Measurements from ENCODE around the gene PAX2.

PAX2 gene

DNA sequence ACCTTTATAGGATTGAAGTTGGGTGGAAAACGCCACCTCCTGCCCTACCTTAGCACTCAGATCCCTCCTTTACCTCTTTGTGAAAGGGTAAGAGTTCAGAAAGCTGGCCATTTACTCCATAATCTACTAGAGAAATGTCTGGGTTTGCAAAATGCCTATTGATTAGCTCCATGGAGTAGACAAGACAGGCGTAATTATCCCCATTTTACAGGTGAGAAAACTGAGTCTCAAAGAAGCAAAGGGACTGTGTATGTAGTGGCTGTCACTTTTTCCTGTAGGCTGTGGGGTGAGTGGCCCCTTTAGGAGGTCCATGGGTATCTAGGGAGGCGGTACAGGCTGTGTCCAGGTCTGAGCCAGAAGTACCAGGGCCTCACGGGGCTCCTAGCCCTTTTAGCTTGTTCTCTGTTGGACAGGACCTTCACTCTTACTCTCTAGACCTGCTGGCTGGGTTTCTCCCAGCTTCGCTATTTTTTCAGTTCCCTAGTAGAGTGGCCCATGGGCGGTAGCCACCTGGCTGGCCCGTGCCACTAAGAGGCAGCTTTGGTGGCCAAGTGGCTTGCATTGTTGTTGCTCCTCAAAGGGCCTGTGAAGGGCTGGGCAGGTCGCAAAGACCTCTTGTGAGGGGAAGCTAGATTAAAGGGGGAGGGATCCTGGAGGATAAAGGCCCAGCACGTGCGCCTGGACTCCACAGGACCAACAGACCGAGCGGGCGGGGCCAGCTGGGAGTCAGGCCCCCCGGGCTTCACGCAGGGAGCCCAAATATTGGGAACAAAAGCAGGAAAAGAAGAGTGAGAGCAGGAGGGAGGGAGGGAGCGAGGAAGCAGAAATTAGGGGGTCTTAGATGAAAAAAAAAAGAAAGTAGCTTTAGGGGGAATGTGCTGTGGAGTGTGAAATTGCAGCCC is 4.7 kb upstream of the PAX2 start:
- no peak for DNase-seq

DNA sequence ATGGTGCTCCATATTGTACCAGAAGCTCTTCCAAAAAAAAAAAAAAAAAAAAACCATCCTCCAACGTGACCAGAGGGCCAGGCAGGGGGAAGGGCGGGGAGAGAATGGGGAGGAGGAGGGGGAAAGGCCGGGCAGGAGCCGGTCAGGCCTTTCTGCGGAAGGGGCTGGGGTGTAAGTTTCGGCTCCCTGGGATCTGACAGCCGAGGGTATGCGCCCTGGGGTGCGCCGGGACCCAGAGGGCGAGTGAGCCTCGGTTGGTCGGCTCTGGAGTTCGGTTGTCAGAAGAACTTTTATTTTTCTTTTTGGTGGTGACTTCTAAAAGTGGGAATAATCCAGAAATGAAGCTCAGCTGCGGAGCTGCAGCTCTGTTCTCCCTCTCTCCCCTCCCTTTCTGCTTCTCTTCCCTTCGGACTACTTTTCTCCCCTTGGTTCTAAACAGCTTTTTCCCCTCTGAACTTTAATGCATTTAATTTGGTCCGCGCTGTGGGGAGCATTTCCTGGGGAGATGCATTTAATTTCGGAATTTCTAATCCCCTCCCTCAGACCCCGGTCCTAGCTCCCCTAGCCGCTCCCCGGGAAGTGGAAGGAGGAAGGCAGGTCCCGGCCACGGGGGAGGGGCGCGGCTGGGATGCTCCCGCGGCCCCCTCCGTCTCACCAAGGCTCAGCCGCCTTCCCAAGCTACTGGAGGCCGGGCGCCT is 3.9 kb upstream of the PAX2 start:
- no peak for DNase-seq

DNA sequence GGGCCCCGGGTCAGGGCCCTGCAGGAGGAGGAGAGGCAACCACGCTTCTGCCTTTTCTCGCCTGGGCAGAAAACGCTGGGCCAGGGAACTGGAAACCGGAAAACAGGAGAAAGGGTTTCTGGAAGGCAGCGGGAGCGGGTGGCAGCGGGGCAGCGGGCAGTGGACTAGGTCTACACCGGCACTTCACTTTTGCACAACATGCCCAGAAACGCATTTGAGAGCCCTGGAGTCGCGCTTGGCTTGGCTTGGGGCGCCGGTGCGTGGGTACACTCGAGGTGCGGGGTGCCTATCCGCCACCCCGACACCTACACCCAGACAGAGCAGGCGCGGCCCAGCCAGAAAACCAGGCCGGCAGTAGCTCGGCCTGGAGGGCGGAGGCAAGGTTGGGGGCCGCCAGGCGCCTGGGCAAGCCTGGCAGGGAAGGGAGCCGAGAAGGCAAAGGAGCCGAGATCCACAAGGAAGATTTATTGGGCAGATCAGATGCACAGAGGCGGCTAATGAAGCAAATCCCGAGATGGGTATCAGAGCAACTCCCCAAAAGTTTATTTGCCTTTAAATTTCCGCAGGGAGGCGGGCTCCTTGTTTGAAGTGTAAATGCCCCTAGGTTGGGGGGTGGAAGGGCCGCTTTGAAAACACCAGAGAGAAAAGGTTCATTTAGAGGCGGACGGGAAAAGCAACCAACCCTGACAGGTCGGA is 3.2 kb upstream of the PAX2 start:
- DNase-seq: no peak

DNA sequence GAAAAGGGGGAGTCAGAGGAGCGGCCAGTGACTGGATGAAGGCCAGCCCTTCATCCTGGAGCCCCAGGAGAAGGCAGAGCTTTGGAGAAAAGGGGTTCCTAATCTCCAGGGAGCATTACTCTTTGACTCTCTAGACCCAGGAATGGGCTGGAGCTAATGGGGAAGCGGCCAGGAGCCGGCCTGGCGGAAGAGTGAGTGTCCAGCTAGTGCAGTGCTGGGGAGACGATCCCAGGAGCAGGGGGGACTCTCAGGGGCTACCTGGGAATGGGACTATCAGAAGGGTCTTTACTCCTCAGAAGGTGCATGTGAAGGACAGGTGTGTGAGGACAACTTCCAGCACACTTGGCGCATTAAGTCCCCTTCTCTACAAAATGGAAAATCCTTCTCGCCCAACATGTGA is 2.4 kb upstream of the PAX2 start:
- no peak for DNase-seq

DNA sequence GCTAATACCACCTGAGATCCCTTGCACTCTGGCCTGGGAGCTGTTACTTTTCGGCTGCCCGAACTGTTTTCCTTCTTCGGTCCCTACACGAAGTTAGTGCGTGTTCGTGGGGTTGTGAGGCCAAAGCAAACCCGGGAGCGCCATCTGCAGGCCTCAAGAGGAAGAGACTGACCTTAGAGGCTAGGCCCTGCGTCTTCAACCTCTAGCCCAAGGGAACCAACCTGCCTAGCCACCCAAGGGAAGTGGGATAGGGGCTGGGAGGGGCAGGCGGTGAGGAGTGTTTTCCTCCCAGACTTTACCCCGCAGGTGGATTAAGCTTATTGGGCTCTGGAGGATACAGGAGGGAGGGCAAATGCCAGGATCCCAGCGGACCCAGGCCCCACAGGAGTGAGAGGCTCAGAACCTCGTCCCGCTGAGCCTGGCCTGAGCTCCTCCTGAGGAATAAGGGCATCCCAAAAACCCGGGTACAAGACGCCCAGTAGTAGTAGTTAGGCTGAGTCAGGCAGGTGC is 1.7 kb upstream of the PAX2 start:
- peak; percentile 22 for DNase-seq

DNA sequence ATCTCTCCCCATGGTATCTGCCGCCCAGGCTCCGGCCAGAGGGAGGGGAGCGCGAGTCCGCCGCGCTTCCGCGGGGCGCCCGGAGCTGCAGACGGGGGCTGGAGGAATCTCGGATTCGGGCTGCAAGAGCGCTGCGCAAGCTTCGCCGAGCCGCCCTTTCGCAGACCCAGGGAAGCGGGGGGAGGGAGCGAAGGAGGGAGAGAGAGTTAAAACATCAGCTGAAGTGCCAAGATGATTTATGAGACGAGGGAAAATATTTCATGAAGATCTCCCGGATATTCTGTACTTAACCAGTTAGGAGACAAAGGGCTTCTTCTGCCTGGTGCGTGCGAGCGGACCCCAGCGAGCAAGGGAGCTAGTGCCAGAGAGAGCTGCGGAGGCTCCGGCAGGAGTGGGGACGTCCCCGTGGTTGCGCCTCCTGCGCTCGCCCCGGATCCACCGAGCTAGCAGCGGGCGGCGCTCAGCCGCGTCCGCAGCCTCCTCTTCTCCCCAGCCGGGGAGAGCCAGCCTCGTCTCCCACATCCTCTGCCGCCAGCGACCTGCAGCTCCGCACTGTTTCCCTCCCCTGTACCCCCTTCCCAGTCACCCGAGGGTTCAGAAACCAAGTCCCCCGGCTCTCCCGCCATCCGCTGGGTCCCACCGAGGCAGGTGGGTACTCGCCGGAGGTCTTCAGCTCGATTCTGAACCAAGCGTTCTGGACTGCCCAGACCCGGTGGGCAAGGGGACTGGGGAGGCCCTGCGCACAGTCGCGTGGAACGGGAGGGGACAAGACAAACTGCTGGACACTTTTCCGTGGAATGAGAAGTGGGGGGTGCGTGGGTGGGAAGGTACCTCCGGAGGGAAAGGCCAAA is 1.0 kb upstream of the PAX2 start:
- DNase-seq: peak; percentile 3

DNA sequence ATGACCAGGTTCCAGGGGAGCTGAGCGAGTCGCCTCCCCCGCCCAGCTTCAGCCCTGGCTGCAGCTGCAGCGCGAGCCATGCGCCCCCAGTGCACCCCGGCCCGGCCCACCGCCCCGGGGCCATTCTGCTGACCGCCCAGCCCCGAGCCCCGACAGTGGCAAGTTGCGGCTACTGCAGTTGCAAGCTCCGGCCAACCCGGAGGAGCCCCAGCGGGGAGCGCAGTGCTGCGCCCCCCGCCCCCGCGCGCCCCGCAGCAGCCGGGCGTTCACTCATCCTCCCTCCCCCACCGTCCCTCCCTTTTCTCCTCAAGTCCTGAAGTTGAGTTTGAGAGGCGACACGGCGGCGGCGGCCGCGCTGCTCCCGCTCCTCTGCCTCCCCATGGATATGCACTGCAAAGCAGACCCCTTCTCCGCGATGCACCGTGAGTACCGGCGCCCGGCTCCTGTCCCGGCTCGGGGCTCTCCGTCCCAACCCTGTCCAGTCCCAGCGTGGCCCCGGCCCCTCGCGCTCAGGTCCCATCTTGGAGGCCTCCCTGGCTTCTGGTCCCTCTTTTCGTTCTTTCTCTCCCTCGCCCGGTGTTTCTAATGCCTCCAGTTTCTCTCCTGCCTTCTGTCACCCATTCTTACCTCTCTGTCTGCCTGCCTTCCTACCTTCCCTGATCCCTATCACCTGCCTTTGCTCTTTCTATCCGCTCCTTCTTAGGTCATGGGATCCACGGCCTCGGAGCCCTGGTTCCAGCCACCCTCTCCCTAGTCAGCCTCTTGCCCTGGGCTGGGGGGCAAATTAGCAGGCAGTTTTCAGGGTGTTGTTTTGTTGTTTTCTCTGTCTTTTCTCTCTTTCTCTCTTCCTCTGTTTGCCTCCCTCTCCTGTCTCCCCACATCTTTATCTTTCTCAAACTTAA is 751 bp downstream of the PAX2 start:
- DNase-seq: no peak

DNA sequence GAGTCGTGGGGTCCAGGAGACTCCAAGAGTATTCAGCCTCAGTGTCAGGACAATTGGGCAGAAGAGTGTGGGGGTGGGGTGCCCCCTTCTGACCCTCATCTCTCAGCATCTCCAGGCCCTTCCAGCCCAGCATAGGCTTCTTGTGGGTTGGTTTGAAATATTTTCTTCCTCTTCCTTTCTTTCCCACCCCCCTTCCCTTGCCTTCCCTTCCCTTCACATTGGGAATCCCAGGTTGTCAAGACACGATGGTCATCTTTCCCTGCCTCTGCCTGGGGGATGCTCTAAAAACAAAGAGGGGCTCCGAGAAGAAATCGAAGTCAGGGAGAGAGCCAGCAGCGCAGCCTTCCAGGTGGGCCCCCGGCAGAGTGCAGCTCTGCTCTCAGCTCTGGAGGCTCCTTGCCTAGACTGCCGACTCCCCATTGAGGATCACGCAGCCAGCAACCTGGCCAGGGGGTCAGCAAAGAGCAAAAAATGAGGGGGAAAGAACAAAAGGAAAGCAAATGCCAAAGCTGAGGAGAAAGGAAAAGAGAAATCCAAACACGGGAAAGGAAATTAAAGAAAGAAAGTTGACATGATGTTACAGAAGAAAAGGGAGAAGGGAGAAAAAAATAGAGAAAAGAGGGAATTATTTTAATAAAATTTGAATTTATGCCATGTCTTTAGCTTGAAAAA is 1.5 kb downstream of the PAX2 start:
- no peak for DNase-seq

DNA sequence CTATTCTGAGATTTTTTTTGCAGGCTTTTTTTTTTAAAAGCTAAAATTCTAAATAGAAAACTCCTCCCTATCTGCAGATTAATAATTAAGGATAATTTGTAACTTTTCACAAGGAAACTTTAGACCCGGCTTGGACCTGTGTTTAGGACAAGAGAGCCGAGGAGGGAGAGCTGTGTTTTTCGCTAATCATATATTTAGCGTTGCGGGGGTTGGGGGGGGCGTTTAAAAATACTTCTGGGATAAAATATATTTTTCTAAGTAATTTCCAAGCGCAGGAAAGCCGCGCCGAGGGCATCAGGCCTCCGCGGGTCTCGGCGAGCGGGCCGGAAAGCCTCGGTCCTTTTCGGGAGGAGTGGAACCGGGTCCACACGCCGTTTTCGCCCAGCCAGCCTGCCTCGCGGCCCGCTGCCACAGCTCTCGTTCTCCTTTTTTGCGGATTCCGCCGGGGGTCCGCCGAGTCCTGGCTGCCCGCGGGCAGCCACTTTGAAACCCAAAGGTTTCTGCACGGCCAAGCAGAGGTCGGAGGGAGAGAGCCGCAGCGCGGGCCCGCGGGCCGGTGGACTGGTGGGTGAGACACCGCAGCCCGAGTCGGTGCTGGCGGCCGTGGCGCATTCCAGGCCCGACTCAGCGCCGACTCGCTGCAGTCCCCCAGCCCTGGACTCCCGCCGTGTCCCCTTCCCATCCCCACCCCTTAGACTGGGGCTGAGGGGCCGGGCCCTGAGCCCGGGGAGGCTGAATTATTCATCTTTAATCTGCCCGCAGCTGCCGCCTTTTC is 2.3 kb downstream of the PAX2 start:
- no peak for DNase-seq

DNA sequence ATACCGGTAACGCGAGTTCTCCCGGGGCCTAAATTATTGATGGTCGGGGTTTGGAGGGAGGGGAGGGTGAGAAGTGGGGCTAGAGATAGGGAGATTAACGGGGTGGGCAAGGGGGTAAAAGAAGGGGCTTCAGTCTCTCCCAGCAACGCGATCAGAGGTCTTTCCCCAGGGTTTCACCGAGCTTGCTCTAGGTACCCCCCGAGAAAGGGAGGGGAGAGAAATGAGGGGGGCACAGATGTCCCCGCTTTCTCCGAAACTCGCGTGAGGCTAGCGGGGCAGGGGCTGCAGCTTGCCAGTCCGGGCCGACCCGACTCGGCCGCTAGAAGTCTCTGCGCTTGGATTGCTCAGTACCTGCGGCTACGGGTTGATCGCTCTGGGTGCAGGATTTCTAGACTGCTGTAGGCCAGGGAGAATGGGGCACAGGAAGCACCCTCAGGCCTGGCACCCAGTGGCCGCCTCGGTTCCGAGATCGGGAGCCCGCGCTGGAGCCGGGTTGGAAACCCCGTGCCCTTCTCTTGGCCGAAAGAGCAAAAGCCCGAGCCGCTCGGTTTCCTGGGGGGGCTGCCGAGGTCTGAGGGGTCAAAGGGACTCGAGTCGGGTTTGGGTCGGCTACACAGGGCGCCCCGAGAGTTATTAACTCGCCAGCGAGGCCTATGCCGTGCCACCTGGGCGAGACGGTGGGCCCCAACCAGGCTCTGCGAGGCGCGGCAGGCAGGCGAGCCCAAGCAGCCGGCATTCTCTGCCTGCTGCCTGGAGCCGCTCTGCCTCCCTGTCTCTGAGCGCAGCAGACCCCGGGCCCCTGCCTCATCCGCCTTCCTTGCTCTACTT is 3.1 kb downstream of the PAX2 start:
- no peak for DNase-seq

DNA sequence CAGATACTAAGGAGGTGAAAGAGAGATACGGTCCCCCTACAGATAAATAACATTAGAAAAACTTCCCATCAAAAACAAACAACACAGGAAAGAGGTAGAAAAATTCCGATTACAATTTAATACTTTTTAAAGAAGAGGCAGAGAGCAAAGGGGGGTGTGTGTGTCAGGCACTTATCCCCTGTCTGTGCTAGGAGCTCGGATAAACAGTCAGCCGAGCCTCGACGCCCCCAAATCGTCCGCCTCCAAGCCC is 3.6 kb downstream of the PAX2 start:
- no peak for DNase-seq

DNA sequence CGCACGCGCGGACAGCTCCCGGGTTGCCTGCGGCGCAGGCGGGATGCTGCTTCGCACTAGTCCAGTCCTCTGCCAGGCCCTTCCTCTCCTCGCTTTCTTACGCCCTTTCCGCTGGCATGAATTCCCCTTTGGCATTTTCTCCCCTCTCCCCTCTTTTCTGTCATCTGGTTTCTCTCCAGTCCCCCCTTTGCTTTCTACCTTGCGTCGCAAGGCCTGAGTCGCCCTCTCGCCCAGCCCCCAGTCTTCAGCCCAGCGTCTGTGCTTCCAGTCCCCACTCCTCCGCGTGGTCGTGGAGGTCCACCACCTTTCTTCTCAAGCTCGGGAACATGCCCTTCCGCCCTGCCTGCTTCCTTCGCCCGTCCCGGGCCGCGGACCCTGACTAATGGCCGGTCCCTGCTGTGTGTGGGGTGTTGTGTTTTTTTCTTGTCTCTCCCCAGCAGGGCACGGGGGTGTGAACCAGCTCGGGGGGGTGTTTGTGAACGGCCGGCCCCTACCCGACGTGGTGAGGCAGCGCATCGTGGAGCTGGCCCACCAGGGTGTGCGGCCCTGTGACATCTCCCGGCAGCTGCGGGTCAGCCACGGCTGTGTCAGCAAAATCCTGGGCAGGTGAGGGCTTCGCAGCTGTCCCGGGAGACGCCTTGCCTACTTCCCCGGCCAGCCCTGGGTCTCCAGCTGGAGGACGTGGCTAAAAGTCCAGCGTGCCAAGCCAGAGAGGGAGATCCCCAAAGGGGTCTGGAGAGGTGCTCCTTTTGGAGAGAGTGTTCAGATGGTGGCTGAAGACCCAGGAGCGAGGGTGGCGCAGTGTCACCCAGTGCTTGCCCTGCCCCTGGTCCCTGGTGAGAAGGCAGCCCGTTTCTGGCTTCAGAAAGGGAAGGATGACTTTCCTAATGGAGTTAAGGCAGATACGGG is 4.2 kb downstream of the PAX2 start:
- no peak for DNase-seq

DNA sequence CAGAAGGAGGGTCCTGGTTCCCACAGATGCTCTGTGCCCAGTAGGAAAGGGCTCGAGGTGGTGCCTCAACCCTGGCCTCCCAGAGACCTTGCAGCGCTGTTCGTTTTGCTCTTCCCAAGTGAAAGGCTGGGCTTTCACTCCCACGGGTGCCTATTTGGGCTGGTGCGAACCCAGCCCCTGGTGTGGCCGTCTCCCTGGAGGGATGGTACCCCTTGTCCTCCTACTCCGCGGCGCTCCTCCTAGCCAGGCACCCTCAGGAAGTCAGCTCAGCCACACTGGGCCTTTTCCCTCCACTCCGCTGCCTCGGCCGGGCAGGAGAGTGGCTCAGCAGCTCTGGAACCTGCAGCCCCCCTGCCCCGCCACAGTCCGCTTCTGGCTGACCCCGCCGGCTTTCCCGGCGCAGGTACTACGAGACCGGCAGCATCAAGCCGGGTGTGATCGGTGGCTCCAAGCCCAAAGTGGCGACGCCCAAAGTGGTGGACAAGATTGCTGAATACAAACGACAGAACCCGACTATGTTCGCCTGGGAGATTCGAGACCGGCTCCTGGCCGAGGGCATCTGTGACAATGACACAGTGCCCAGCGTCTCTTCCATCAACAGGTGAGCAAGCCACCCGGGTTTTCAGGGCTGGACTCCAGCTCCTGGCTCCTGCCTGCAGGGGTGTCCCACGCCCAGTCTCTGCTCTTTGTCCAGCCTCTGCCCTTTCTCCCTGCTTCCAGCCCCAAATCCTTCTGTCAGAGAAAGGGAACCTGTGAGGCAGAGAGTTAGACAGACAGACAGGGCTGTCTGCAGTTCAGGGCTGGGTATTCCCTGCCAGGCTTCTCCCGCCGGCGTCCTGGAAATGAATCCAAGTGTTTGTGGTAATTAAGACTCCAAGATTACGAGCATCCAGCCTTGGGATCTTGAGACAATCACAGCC is 5.2 kb downstream of the PAX2 start:
- no peak for DNase-seq

DNA sequence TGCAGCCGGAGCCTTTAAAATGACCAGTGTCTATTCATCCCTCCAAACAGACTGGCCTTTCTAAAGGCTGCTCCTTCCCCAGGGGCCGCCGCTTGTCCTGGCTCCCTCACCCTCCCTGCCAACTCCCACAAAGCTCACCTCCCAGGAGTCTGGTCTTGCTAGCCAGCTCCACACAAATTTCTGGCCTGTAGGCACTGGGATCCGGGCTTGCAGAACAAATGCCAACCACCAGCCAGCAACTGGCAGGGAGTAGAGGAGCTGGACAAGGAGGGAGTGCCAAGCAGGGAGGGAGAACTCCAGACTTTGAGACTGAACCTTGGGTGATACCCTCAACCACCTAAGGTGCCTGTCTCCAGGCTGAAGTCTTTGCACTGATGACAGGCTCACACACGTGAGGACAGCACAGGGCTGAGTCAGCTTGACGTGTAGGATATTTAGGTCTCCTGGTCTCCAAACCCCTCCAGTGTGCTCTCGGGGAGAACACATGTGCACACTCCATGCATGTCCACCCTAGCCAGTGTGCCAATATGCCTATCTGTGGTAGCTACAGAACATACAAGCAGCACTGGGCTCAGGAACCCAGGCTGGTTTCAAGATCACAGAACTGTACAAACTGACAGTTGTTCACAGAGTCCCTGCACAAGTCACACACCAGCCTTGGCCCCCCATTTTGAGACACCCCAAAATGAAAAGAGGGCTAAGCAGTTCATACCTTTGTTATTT is 6.0 kb downstream of the PAX2 start:
- no peak for DNase-seq

DNA sequence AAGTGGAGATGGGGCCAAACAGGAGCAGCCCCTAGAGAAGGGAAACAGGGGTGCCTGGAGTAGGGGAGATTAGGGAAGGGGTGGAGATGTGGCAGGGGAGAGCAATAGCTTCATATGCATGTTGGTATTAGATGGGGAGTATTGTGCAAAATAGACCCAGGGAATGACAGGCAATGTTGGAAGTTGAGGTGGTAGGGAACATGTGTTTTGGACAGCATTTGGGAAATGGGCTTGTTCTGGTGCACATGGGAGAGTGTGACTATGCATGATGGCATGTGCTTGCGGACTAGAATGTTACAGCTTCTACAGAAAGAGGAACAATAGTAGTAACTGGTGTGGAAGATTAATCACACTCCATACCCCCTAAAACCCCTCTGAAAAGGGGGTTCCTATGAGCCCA is 10.4 kb downstream of the PAX2 start:
- no peak for DNase-seq

DNA sequence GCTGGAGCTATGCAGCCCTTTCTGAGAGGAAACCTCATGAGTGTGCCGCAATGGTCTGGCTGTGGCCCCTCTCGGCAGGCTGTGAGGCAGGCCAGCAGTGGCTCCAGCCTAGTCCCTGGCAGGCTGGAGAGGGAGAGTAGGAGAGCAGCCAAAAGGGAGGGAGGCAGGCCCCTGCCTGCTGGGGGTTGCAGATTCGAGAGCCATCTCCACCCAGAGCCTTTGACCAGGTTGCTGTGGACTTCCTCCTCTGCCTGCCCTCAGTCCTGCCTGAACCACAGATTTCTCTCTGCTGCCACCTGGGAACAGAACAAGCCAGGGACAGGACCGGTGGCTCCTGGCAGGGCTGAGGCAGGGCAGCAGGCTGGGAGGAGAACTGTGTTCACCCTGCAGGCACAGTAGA is 13.9 kb downstream of the PAX2 start:
- DNase-seq: no peak

DNA sequence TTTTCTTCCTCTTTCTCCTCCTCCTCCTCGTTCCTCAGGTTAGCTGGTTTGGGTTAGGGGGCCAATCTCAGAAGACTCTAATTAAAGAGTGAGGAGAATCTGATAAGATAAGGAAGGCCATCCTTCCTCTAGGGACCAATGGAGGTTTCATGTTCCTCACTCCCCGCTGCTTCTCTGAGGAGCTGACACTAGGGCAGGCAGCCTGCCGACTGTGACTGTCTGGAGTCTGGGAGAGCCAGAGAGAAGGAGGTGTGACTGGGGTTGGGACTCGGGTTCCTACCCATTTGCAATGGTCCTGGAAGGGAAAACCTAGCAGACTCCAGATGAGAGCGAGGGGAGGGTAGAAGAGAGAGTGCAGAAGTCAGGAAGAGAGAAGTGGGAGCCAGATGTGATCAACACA is 15.3 kb downstream of the PAX2 start:
- no peak for DNase-seq
